Omental fat pad (tissue), 4 donors: Measurements from ENCODE around the gene KCNIP4. TPM values are rescaled to one million over a fixed set of nuclear protein-coding genes. Genes with fewer than 3 reads are reported as not detected.

Experiments
- ATAC-seq: fragments of 150-250 bp; one replicate; pipeline ENCODE4 v1.9.1; 2016; ENCODE audit warnings: mild to moderate bottlenecking, moderate library complexity; ENCODE audit not compliant: low FRiP score
- DNase-seq: peaks from one replicate; pipeline ENCODE4 v3.0.0-alpha.2; 2019; ENCODE audit warnings: low spot score
- CTCF ChIP-seq, 3 donors: fragments of 450-650 bp; IDR thresholded peaks; one replicate each; pipeline ENCODE4 v1.5.1; 2016 to 2017; ENCODE audit warnings: antibody characterized with exemption in 3 of 3, mild to moderate bottlenecking in 3 of 3, moderate library complexity in 2 of 3
- total RNA-seq, 4 donors: library from RNA; depleted of rRNA; stranded (reverse); fragments of >200 nt; gene quantifications; one replicate each; pipeline ENCODE4 v1.1.0, GENCODE V29; 2016

Gene KCNIP4
- total RNA-seq, 4 donors from 2014 or later = 0.37 TPM; not detected in 3

DNA sequence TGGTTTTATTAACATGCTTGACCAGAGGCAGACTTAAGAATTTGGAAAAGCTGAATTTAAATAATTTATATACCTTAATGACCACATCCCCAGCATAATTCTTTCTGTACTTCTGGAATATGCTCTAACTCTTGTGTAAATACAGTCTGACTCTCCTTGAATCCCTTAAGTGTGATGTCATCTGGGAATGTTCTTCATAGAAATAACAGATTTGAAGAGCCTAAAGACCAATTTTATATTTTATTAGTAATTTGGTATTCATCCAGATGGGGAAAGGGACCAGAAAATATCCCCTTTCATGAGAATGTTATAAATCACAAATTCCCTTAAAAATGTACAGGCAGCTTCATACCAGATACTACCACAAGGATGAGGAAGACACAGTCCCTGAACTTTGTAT lies 58.3 kb downstream of the KCNIP4 start:
- no peak for ATAC-seq
- DNase-seq = no peak
- no peak for TF ChIP-seq CTCF (IDR thresholded peaks at IDR 0.05)

GRCh38 chr4:21888195-21888976 lies 60.2 kb downstream of the KCNIP4 start:
- TF ChIP-seq CTCF (IDR thresholded peaks at IDR 0.05) = no peak
- ATAC-seq (no peak), DNase-seq (no peak)

DNA sequence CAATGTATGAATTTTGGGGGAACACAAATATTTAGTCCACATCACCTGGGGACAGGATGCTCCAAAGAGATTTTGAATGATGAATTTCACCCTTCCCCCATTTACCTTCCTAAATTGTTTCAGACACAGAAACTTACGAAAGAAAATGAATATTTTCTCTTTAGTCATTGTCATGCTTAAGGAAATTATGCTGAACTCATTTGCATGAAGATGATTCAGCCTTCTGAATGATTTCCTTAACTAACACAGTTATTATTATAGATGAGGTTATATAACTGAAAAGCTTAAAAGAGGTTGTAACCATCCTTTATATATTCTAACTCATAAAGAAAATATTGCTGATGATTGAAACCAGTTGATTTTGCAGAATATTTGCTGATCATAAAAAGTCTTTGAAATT lies 61.1 kb downstream of the KCNIP4 start:
- ATAC-seq = no peak
- no peak for DNase-seq
- no peak for TF ChIP-seq CTCF (IDR thresholded peaks at IDR 0.05)

DNA sequence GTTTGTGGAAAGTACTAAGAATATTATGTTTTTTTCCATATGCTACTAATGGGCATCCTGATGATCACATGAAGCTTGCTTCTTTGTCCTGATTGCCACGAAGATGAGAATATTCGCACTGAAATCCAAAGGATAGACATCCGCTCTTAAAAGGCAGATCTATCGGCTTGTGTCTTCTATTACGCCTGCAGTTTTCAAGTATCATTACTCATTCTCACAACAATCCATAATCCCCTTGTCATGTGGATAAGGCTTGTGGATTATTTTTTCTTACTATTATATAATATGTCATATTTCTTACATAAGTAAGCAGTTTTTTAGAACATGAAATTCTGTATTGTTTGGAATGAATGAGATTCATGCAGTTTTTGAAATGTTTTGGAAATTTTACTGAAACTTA lies 62.8 kb downstream of the KCNIP4 start:
- no peak for ATAC-seq
- DNase-seq = no peak
- no peak for TF ChIP-seq CTCF (IDR thresholded peaks at IDR 0.05)

DNA sequence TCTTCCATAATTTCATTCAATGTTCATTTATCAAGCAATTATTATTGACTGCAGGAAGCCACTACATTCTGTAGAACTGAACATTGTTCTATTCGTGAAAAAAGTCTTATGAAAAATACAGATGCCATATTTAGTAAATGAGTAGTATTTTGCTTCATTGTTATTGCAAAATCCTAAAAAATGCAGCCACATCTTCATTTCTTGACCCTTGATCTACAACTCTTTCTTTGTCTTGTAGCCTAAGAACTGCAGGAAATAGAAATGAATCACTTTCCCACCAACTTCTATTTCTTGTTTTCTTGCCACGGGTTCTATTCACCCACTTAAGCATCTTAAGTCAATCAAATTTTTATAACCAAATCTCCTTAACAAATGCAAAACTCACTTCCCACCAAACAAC lies 63.3 kb downstream of the KCNIP4 start:
- ATAC-seq (no peak), DNase-seq (no peak)
- no peak for TF ChIP-seq CTCF (IDR thresholded peaks at IDR 0.05)

DNA sequence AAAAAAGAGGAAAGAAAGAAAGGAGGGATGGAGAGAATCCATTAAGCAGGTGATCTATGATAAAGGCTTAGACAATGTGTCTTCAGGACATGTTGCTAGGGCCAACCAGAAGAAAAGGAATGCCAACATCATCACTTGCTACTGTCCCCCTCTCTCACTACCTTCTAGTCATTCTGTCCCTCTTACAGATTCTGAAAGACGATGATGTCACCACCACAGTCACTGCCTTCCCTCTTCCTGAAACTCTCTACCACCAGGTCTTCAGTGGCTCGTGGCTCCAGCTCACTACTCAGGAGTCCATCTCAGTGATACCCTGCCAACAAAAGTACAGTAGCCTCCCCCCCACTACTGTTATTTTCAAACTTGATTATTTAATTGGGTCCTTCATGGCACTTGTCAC lies 64.0 kb downstream of the KCNIP4 start:
- no peak for ATAC-seq
- no peak for DNase-seq
- no peak for TF ChIP-seq CTCF (IDR thresholded peaks at IDR 0.05)
